Activated CD4-positive, CD25-positive, alpha-beta regulatory T cell treated with anti-CD3 and anti-CD28 coated beads, Interleukin-2, amount 50 U/mL, for 72 hours (primary cell): ENCODE data around the gene NEDD8.
"Not testable (repeated sequence)": the region's sequence is repeated elsewhere in the genome, so short reads cannot be mapped to it uniquely, and the experiment has no call there.

ENCODE experiments used
- DNase-seq: peaks from one replicate; pipeline ENCODE4 v3.0.0; 2021

NEDD8 gene

GRCh38 chr14:24219080-24219479 lies 13.1 kb downstream of the NEDD8 start:
- DNase-seq, result no peak

GRCh38 chr14:24216876-24217275 lies 15.3 kb downstream of the NEDD8 start:
- DNase-seq, result not testable (repeated sequence)

- DNase-seq, result no peak
These were observed 15.8 kb downstream of the NEDD8 start for GRCh38 chr14:24216345-24216699.

- peak; percentile 79 for DNase-seq
These were observed 16.4 kb downstream of the NEDD8 start, which contains the start of gene MDP1 for GRCh38 chr14:24215495-24216344. Gene MDP1 (minus strand): TSS chr14:24216066. CDS start chr14:24215955, 111 bp downstream.

- no peak for DNase-seq
These were observed 18.1 kb downstream of the NEDD8 start for GRCh38 chr14:24213866-24214662.

GRCh38 chr14:24212924-24213865 lies 19.0 kb downstream of the NEDD8 start, which contains the start of gene CHMP4A:
Gene CHMP4A (minus strand): TSS chr14:24213488. CDS start chr14:24213439, 49 bp downstream.
- peak; percentile 91 for DNase-seq

GRCh38 chr14:24211311-24211710 lies 20.9 kb downstream of the NEDD8 start:
- no peak for DNase-seq

GRCh38 chr14:24207625-24208024 lies 24.5 kb downstream of the NEDD8 start:
- no peak for DNase-seq

- no peak for DNase-seq
These were observed 25.0 kb downstream of the NEDD8 start for GRCh38 chr14:24207104-24207551.

GRCh38 chr14:24206260-24207103 lies 25.7 kb downstream of the NEDD8 start:
- DNase-seq, result no peak

GRCh38 chr14:24204163-24205146 lies 27.7 kb downstream of the NEDD8 start:
- no peak for DNase-seq

GRCh38 chr14:24203249-24203886 lies 28.8 kb downstream of the NEDD8 start:
- DNase-seq, result not testable (repeated sequence)

- not testable (repeated sequence) for DNase-seq
These were observed 29.6 kb downstream of the NEDD8 start for GRCh38 chr14:24202538-24202937.

- peak; percentile 9 for DNase-seq
These were observed 33.2 kb downstream of the NEDD8 start for GRCh38 chr14:24198814-24199524.

- DNase-seq, result no peak
These were observed 35.1 kb downstream of the NEDD8 start for GRCh38 chr14:24197056-24197450.

- no peak for DNase-seq
These were observed 35.8 kb downstream of the NEDD8 start for GRCh38 chr14:24196071-24197055.

GRCh38 chr14:24195186-24196070 lies 36.7 kb downstream of the NEDD8 start, which contains the start of gene TM9SF1:
Gene TM9SF1 (minus strand): TSS chr14:24195441. CDS start chr14:24195019, 422 bp downstream.
- DNase-seq, result peak; percentile 85
